GM19467 (cell line): ENCODE results near the gene PTGFRN.
"Not testable (repeated sequence)": the region's sequence is repeated elsewhere in the genome, so short reads cannot be mapped to it uniquely, and the experiment has no call there.

Experiments
- ATAC-seq: cut with Tn5 transposase; IDR thresholded peaks from one replicate; pipeline ENCODE4 v1.9.1; 2021; ENCODE audit warnings: mild to moderate bottlenecking, moderate library complexity; ENCODE audit not compliant: unreplicated experiment

The PTGFRN gene

GRCh38 chr1:116909512-116910378 is at the start of gene PTGFRN:
PTGFRN (plus strand) TSS chr1:116909916; CDS start chr1:116910204, 288 bp downstream.
- no peak for ATAC-seq

- not testable (repeated sequence) for ATAC-seq
Observed at GRCh38 chr1:116860167-116860566, 49.5 kb upstream of the PTGFRN start.

GRCh38 chr1:116861137-116861536 is 48.6 kb upstream of the PTGFRN start:
- no peak for ATAC-seq

- not testable (repeated sequence) for ATAC-seq
Observed at GRCh38 chr1:116863031-116863430, 46.7 kb upstream of the PTGFRN start.

- ATAC-seq, result not testable (repeated sequence)
Observed at GRCh38 chr1:116866478-116866877, 43.2 kb upstream of the PTGFRN start.

DNA sequence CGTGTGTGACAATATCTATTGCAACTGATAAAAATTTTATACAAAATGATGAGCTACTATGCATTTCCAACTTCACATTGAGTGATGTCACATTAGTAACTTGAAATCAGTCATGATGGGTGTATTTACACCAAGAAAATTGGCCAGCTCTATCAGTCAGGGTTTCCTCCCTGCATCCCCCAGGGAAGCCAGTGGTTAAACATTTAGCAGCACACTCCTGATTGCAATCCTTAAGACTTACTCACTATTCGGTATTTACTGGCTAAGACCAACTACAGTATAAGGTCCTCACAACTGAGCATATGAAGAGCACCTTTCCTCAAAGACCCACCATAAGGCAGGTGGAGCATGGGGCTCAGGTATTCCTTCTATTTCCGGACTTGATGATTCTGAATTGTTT is 41.3 kb upstream of the PTGFRN start:
- ATAC-seq, result no peak

DNA sequence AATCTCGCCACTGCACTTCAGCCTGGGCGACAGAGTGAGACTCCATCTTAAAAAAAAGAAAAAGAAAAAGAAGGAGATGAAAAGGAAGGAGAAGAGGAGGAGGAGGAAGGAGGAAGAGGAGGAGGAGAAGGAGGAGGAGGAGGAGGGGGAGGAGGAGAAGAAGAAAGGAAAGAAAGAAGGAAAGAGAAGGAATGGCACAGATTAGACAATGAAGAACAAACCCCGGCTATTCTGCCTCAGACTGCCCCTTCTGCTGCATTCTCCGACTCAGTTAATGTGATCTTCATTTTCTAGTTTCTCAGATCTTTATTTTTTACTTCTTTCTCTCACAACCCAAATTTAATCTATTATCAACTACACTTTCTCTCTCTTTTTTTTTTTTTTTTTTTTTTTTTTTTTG is 40.1 kb upstream of the PTGFRN start:
- ATAC-seq, result no peak

DNA sequence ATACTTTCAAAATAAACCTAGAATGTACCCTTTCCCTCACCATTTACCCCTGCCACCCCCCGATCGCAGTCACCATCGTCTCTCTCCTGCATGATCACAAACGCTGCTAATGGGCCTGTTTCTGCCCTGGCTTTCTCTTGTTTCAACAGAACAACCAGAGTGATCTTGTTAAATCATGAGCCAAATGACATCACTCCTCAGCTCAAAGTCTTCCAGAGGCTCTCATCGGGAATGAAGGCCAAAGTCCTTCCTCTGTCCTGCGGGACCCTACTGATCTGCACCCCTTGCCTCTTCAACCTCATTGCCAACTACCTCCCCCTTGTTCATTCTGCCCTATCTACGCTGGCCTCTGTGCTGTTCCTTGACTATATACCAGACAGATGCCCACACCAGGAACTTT is 39.4 kb upstream of the PTGFRN start:
- no peak for ATAC-seq

- no peak for ATAC-seq
Observed at GRCh38 chr1:116871779-116872146, 38.0 kb upstream of the PTGFRN start.

DNA sequence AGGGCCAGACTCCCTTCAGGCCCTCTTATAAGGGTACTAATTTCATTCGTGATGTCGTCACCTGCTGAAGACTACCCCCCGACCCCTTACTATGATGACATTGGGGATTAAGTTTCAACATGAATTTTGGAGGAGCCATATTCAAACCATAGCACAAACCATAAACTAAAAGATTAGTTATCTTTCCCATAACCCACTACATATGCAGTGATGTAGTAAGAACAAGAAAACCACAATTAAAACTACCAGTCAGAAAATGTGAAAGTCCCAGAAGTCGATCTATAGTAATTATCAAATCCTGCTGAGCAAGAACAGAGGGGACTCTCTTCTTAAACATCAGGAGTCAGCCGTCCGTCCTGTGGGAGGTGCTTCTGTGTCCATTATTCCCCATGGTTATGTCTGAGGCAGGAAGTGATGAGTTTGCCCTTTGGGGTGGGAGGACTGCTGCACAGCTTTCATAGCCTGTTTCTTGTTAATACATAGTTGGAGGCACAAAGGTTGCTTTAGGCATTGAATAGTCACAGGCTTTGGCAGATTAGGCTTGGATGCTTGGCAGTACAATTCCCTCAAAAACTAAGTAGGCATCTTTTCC is 35.9 kb upstream of the PTGFRN start:
- no peak for ATAC-seq

DNA sequence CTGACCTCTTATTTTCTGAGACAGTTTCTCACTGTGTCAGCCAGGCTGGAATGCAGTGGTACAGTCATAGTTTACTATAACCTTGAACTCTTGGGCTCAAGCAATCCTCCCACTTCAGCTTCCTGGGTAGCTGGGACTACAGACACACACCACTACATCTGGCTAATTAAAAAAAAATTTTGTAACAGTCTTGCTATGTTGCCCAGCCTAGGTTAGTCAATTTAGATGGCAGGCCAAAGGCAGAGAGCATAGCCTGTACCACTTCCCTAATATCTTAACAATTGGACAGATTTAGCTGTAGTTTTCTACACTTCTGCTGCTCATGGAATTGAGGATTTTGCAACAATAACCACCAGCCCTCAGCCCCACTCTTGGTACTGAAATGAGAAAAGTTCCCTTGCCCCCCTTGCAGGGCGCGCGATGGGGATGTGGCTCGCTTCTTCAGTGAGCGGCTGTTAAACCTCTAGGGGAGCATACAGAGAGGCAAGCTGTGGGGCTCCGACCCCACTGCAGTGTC is 34.9 kb upstream of the PTGFRN start:
- ATAC-seq, result no peak

GRCh38 chr1:116875391-116875790 is 34.3 kb upstream of the PTGFRN start:
- no peak for ATAC-seq

DNA sequence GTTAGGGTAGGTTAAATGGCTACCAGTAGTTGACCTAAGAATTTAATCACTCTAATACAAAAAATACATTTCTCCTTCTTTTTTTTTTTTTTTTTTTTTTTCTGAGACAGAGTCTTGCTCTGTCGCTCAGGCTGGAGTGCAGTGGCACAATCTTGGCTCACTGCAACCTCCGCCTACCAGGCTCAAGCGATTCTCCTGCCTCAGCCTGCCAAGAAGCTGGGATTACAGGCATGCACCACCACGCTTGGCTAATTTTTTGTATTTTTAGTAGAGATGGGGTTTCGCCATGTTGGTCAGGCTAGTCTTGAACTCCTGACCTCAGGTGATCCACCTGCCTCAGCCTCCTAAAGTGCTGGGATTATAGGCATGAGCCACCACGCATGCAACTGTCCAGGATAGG is 33.8 kb upstream of the PTGFRN start:
- ATAC-seq, result not testable (repeated sequence)

- no peak for ATAC-seq
Observed at GRCh38 chr1:116877141-116877818, 32.4 kb upstream of the PTGFRN start.

- ATAC-seq, result no peak
Observed at GRCh38 chr1:116878804-116879477, 30.8 kb upstream of the PTGFRN start.

- ATAC-seq, result no peak
Observed at GRCh38 chr1:116879478-116880133, 30.1 kb upstream of the PTGFRN start.

GRCh38 chr1:116880917-116881316 is 28.8 kb upstream of the PTGFRN start:
- ATAC-seq, result no peak

GRCh38 chr1:116881879-116882520 is 27.7 kb upstream of the PTGFRN start:
- no peak for ATAC-seq

GRCh38 chr1:116882866-116883265 is 26.9 kb upstream of the PTGFRN start:
- ATAC-seq, result no peak

- ATAC-seq, result no peak
Observed at GRCh38 chr1:116886291-116886878, 23.3 kb upstream of the PTGFRN start.
